Astrocyte of the spinal cord (primary cell): ENCODE data around the gene ERICH6B.

Experiments used
- DNase-seq: peaks from one replicate; pipeline ENCODE4 v3.0.0; 2011; ENCODE audit warnings: low read depth, low spot score
- H3K4me3 ChIP-seq: 2 replicates; pipeline ENCODE4 v1.5.1; 2011; ENCODE audit warnings: low read depth, mild to moderate bottlenecking, low read length, moderate library complexity
- in situ Hi-C: cut with HindIII; loops from 2 replicates; pipeline ENCODE4 v1.10.0; 2017; ENCODE audit warnings: low sequenced_read_pairs
- TF ChIP-seq, protein P1 (sequence below): IDR thresholded peaks from 2 replicates; pipeline ENCODE4 v1.5.1; 2012; ENCODE audit warnings: low read depth, mild to moderate bottlenecking, low read length, inconsistent platforms

The ERICH6B gene

DNA sequence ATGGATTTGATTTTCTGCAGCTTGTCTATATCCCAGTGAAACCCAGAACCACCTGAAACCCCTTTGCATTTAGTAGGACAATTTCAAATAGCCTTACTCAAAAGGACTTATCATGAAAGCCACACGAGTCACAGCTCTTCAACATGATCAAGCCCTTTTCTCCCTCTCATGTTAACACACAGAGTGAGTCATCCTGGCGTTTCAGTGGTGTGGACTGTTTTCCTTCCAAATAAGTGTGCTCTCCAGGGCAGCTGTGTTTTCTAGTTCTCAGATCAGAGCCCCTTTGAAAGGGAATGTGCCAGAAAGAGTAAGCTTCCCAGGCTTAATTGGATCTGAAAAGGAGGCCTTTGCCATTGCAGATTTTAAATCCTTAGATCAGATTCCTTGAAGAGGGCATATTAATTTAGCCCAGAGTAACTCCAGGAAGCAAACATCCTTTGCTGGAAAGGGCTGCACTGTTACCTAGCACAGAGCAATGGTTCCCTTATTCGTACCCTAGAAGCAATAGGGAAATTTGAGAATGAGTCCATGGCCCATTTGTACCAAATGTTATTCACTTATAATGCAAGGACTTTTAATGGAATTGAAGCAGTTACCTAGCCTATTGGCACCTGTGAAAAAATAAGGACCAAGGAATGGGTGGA lies 51.3 kb downstream of the ERICH6B start:
- no peak overlapping the region for H3K4me3 ChIP-seq
- TF ChIP-seq, protein P1, sequence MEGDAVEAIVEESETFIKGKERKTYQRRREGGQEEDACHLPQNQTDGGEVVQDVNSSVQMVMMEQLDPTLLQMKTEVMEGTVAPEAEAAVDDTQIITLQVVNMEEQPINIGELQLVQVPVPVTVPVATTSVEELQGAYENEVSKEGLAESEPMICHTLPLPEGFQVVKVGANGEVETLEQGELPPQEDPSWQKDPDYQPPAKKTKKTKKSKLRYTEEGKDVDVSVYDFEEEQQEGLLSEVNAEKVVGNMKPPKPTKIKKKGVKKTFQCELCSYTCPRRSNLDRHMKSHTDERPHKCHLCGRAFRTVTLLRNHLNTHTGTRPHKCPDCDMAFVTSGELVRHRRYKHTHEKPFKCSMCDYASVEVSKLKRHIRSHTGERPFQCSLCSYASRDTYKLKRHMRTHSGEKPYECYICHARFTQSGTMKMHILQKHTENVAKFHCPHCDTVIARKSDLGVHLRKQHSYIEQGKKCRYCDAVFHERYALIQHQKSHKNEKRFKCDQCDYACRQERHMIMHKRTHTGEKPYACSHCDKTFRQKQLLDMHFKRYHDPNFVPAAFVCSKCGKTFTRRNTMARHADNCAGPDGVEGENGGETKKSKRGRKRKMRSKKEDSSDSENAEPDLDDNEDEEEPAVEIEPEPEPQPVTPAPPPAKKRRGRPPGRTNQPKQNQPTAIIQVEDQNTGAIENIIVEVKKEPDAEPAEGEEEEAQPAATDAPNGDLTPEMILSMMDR, result no peak
- peak; percentile 64 for DNase-seq
- in situ Hi-C loops, result no loop called here

DNA sequence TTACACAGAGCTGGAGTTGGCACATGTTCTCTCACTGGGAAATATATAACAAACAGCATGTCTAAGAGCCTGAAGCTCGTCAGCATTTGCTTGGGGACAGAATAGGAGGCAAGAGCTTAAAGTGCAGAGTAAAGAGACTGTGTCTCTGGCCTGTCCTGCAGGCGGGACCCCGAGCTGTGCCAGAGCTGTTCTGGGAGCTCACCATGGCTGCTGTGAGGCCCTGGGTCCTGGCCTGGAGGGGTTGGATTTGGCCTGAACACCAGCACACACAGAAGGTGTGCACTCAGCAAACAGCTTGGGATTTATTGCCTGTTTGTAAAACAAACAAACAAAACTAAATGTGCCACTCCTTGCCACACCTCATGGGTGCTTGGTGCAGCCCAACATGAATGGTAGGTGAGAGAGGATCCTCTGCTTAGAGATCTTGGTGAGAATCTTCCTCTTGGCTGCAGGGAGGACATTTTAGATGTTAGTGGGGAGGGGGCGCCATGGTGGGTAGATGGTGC lies 60.9 kb downstream of the ERICH6B start:
- no peak overlapping the region for H3K4me3 ChIP-seq
- DNase-seq, result no peak
- TF ChIP-seq, protein P1, result no peak
- in situ Hi-C loops, result no loop called here

DNA sequence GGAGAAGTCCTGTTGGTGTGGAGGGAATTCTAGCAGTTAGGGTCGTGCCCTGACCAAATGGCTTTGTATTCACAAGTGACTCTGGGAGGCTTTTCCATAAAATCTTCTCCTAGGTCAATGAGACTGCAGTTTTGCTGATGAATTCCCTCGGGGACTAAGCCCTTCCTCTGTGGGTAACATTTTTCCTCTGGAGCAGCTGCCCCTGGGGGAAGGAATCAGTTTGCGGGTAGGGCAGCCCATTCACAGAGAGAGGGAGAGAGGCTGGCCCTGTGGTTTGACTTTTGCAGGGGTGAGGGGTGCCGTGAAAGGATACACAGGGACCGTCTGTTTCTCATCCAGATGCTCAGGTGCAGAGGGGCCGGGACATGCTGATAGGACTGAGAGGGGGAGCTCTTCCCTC lies 67.3 kb downstream of the ERICH6B start:
- H3K4me3 ChIP-seq, result no peak overlapping the region
- no peak for DNase-seq
- TF ChIP-seq, protein P1, result no peak
- in situ Hi-C loops, result no loop called here

DNA sequence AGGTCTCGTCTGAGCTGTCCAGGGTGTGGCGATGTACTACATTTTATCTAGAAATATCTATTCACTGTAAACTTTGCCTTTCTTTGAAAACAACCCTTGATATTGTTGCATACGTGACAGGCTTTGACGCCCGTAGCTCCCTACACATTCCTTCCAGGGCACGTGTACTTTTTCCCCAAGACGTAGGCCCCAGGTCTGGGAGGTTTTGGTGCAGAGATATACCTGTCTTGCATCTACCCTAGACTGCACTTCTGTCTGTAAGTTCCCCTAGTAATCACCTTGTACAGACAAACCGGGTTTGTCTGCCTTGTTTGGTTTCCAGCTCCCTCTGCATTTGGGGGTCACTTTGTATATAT lies 69.2 kb downstream of the ERICH6B start:
- H3K4me3 ChIP-seq, result no peak overlapping the region
- TF ChIP-seq, protein P1, result no peak
- in situ Hi-C loops, result no loop called here
- DNase-seq, result no peak

DNA sequence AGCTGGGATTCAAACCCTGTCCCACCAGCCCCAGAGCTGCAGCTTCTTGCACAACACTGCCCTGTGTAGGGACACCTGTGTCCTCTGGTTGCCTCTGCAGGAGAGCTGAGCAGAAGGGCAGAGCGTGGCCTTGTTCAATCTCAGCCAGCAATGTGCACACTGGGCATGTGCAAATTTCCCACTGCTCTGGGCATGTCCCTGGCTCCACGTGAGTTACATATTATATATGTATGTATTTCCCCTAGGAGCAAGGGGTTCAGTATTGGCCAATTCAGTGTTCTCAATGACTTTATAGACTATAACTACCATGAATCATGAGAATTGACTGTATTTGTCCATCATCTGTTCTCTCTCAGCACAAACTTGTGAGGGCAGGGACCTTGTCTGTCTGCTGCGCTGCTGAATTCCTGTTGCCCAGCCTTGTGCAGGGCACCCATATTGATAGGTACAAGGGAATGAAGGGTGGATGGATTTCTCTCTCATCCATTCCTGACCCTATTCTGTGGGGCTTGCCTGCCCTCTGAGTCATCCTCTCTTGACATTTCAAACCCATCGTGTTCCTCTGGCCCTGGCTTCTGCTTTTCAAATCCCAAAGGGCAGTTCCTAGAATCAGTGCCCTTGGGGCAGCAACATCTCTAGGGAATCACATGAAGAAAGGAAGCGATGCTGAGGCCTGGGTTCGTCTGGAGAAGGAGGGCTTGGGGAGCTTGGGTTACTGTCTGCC lies 69.7 kb downstream of the ERICH6B start:
- TF ChIP-seq, protein P1, result no peak
- H3K4me3 ChIP-seq, result no peak overlapping the region
- no peak for DNase-seq
- in situ Hi-C loops, result no loop called here

DNA sequence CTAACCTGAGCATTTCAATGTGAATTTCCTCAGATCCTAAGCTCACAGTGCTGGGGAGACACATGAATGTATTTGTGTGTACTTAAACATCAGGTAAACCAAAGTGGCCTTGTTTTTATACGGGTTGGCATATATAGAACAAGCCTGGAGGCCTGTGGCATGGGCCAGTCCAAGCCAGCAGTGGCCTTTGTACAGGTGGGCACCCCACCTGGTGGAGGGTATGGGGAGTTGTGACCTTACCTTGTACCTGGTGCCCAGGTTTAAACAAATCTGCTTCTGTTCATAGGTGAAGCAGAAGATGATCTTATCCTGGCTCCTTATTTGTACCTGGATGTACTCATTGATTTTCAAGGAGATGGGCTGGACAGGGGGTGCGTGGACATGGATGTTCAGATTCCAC lies 71.0 kb downstream of the ERICH6B start:
- in situ Hi-C loops, result no loop called here

More for the DNA sequence above, 71.0 kb downstream of the ERICH6B start:
- no peak for DNase-seq
- H3K4me3 ChIP-seq, result no peak overlapping the region
- TF ChIP-seq, protein P1, result no peak
